ENCODE data around the gene FRRS1. TPM values are rescaled to one million over a fixed set of nuclear protein-coding genes. Genes with fewer than 3 reads are reported as not detected.

Gene FRRS1
- total RNA-seq, 1 experiment from 2014 or later: 11.1 TPM

GRCh38 chr1:99682291-99682751 is 84.1 kb downstream of the FRRS1 start:
- ChIA-PET POLR2A (no interaction called here), CTCF (no interaction called here)
- no peak for TF ChIP-seq CTCF (IDR thresholded peaks at IDR 0.05; ENCODE audit: insufficient read depth in 1 of 2, low read depth in 1 of 2, low read length in 1 of 2, severe bottlenecking in 1 of 2, unreplicated experiment in 1 of 2)
- H3K27me3 Mint-ChIP-seq (ENCODE audit: insufficient read depth, unreplicated experiment): no peaks in the 10 kb centered on the region
- H3K27me3 ChIP-seq (replicated peaks; ENCODE audit: control insufficient read depth, insufficient read depth, low read length): no peaks in the 10 kb centered on the region
- no peak for DNase-seq
- no peaks in the 10 kb centered on the region for H3K4me1 ChIP-seq
- H3K4me1 Mint-ChIP-seq (ENCODE audit: low read depth, unreplicated experiment): no peaks in the 10 kb centered on the region
- no peak overlapping the region for H3K4me3 Mint-ChIP-seq (ENCODE audit: unreplicated experiment)
- H3K36me3 ChIP-seq (ENCODE audit: control insufficient read depth, insufficient read depth, low read length): no peaks in the 10 kb centered on the region
- intact Hi-C loops (cut with micrococcal nuclease; ENCODE audit: unreplicated experiment): loop anchor here (10.0 kb wide), 1 partner anchor 118 kb away; no protein-coding TSS in a partner anchor
- H3K36me3 Mint-ChIP-seq (ENCODE audit: insufficient read depth, unreplicated experiment): no peaks in the 10 kb centered on the region
- no peaks in the 10 kb centered on the region for H3K9me3 Mint-ChIP-seq (ENCODE audit: unreplicated experiment)
- H3K27ac Mint-ChIP-seq (ENCODE audit: unreplicated experiment): no peak overlapping the region
- no peak overlapping the region for H3K4me3 ChIP-seq (ENCODE audit: low read depth, low read length)
- BruUV-seq (replicated peaks): no TSS peak
- H3K9me3 ChIP-seq: no peaks in the 10 kb centered on the region

- no TSS peak for BruUV-seq (replicated peaks)
- no peak overlapping the region for H3K4me3 ChIP-seq (ENCODE audit: low read depth, low read length)
- H3K4me3 Mint-ChIP-seq (ENCODE audit: unreplicated experiment): no peak overlapping the region
These were observed 84.9 kb downstream of the FRRS1 start for GRCh38 chr1:99681583-99681982.

GRCh38 chr1:99680270-99680669 is 86.2 kb downstream of the FRRS1 start:
- H3K4me1 ChIP-seq: no peaks in the 10 kb centered on the region
- no peak for DNase-seq
- H3K36me3 ChIP-seq (ENCODE audit: control insufficient read depth, insufficient read depth, low read length): no peaks in the 10 kb centered on the region
- no TSS peak for BruUV-seq (replicated peaks)
- no peak overlapping the region for H3K4me3 Mint-ChIP-seq (ENCODE audit: unreplicated experiment)
- no peaks in the 10 kb centered on the region for H3K4me1 Mint-ChIP-seq (ENCODE audit: low read depth, unreplicated experiment)
- no peaks in the 10 kb centered on the region for H3K36me3 Mint-ChIP-seq (ENCODE audit: insufficient read depth, unreplicated experiment)
- intact Hi-C loops (cut with micrococcal nuclease; ENCODE audit: unreplicated experiment): loop anchor here (10.0 kb wide), 1 partner anchor 115 kb away; no protein-coding TSS in a partner anchor
- CTCF ChIA-PET: no interaction called here
- no peak overlapping the region for H3K4me3 ChIP-seq (ENCODE audit: low read depth, low read length)
- no peaks in the 10 kb centered on the region for H3K27me3 ChIP-seq (replicated peaks; ENCODE audit: control insufficient read depth, insufficient read depth, low read length)
- POLR2A ChIA-PET: no interaction called here
- no peaks in the 10 kb centered on the region for H3K9me3 ChIP-seq
- no peaks in the 10 kb centered on the region for H3K9me3 Mint-ChIP-seq (ENCODE audit: unreplicated experiment)
- no peaks in the 10 kb centered on the region for H3K27me3 Mint-ChIP-seq (ENCODE audit: insufficient read depth, unreplicated experiment)
- TF ChIP-seq CTCF (IDR thresholded peaks at IDR 0.05; ENCODE audit: insufficient read depth in 1 of 2, low read depth in 1 of 2, low read length in 1 of 2, severe bottlenecking in 1 of 2, unreplicated experiment in 1 of 2): no peak
- H3K27ac Mint-ChIP-seq (ENCODE audit: unreplicated experiment): no peak overlapping the region

More at GRCh38 chr1:99681583-99681982, 84.9 kb downstream of the FRRS1 start:
- intact Hi-C loops (cut with micrococcal nuclease; ENCODE audit: unreplicated experiment): loop anchor here (10.0 kb wide), 1 partner anchor 117 kb away; no protein-coding TSS in a partner anchor
- ChIA-PET POLR2A (no interaction called here), CTCF (no interaction called here)
- Histone ChIP-seq H3K9me3 (no peaks in the 10 kb centered on the region), H3K27me3 (replicated peaks; ENCODE audit: control insufficient read depth, insufficient read depth, low read length) (no peaks in the 10 kb centered on the region), H3K4me1 (no peaks in the 10 kb centered on the region), H3K36me3 (ENCODE audit: control insufficient read depth, insufficient read depth, low read length) (no peaks in the 10 kb centered on the region)
- peak in 1 of 2 experiments; percentile 4 for TF ChIP-seq CTCF (IDR thresholded peaks at IDR 0.05; ENCODE audit: insufficient read depth in 1 of 2, low read depth in 1 of 2, low read length in 1 of 2, severe bottlenecking in 1 of 2, unreplicated experiment in 1 of 2)
- Mint-ChIP-seq H3K27me3 (ENCODE audit: insufficient read depth, unreplicated experiment) (no peaks in the 10 kb centered on the region), H3K36me3 (ENCODE audit: insufficient read depth, unreplicated experiment) (no peaks in the 10 kb centered on the region), H3K4me1 (ENCODE audit: low read depth, unreplicated experiment) (no peaks in the 10 kb centered on the region), H3K27ac (ENCODE audit: unreplicated experiment) (no peak overlapping the region), H3K9me3 (ENCODE audit: unreplicated experiment) (no peaks in the 10 kb centered on the region)
- DNase-seq: no peak

All from Caco-2 (cell line).